Measurements from ENCODE around the gene FLG2. TPM values are rescaled to one million over a fixed set of nuclear protein-coding genes. Genes with fewer than 3 reads are reported as not detected.

FLG2 gene
- total RNA-seq, 1 experiment from 2014 or later = not detected

DNA sequence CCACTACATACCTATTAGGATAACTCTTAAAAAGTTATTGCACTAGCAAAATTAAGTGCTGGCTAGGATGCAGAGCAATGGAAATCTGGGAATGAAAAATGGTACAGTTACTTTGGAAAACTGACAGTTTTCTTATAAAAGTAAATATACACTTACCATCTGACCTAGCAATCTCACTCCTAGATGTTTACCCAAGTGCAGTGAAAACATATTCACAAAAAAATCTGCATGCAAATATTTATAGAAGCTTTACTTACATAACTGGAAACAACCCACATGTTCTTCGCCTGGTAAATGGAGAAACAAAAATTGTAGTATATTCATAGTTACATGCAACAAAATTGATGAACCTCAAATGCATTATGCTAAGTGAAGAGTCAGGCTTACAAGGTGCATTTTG lies 12.9 kb upstream of the FLG2 start:
- peaks cover 67% of the 10 kb centered on the region for H3K36me3 Mint-ChIP-seq
- ATAC-seq (no peak), DNase-seq (ENCODE audit: low spot score) (no peak)
- ChIA-PET CTCF (no interaction called here), POLR2A (no interaction called here)
- no peaks in the 10 kb centered on the region for H3K4me1 Mint-ChIP-seq
- no peak for TF ChIP-seq ELF4 (CRISPR knock-in tag; IDR thresholded peaks at IDR 0.05; ENCODE audit: low read depth)
- no peak for TF ChIP-seq JAZF1 (CRISPR knock-in tag; IDR thresholded peaks at IDR 0.05)
- TF ChIP-seq, protein P1, sequence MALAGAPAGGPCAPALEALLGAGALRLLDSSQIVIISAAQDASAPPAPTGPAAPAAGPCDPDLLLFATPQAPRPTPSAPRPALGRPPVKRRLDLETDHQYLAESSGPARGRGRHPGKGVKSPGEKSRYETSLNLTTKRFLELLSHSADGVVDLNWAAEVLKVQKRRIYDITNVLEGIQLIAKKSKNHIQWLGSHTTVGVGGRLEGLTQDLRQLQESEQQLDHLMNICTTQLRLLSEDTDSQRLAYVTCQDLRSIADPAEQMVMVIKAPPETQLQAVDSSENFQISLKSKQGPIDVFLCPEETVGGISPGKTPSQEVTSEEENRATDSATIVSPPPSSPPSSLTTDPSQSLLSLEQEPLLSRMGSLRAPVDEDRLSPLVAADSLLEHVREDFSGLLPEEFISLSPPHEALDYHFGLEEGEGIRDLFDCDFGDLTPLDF (CRISPR knock-in tag; IDR thresholded peaks at IDR 0.05) = no peak
- TF ChIP-seq, protein P2, sequence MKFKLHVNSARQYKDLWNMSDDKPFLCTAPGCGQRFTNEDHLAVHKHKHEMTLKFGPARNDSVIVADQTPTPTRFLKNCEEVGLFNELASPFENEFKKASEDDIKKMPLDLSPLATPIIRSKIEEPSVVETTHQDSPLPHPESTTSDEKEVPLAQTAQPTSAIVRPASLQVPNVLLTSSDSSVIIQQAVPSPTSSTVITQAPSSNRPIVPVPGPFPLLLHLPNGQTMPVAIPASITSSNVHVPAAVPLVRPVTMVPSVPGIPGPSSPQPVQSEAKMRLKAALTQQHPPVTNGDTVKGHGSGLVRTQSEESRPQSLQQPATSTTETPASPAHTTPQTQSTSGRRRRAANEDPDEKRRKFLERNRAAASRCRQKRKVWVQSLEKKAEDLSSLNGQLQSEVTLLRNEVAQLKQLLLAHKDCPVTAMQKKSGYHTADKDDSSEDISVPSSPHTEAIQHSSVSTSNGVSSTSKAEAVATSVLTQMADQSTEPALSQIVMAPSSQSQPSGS (CRISPR knock-in tag; IDR thresholded peaks at IDR 0.05; ENCODE audit: borderline replicate concordance, low read depth) = no peak
- TF ChIP-seq JUN (CRISPR knock-in tag; IDR thresholded peaks at IDR 0.05) = no peak
- no peak for TF ChIP-seq CREB1 (CRISPR knock-in tag; IDR thresholded peaks at IDR 0.05)
- TF ChIP-seq, protein P3, sequence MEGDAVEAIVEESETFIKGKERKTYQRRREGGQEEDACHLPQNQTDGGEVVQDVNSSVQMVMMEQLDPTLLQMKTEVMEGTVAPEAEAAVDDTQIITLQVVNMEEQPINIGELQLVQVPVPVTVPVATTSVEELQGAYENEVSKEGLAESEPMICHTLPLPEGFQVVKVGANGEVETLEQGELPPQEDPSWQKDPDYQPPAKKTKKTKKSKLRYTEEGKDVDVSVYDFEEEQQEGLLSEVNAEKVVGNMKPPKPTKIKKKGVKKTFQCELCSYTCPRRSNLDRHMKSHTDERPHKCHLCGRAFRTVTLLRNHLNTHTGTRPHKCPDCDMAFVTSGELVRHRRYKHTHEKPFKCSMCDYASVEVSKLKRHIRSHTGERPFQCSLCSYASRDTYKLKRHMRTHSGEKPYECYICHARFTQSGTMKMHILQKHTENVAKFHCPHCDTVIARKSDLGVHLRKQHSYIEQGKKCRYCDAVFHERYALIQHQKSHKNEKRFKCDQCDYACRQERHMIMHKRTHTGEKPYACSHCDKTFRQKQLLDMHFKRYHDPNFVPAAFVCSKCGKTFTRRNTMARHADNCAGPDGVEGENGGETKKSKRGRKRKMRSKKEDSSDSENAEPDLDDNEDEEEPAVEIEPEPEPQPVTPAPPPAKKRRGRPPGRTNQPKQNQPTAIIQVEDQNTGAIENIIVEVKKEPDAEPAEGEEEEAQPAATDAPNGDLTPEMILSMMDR (IDR thresholded peaks at IDR 0.05) = no peak
- no peak for TF ChIP-seq ZNF263 (CRISPR knock-in tag; IDR thresholded peaks at IDR 0.05; ENCODE audit: low read depth)
- TF ChIP-seq, protein P4, sequence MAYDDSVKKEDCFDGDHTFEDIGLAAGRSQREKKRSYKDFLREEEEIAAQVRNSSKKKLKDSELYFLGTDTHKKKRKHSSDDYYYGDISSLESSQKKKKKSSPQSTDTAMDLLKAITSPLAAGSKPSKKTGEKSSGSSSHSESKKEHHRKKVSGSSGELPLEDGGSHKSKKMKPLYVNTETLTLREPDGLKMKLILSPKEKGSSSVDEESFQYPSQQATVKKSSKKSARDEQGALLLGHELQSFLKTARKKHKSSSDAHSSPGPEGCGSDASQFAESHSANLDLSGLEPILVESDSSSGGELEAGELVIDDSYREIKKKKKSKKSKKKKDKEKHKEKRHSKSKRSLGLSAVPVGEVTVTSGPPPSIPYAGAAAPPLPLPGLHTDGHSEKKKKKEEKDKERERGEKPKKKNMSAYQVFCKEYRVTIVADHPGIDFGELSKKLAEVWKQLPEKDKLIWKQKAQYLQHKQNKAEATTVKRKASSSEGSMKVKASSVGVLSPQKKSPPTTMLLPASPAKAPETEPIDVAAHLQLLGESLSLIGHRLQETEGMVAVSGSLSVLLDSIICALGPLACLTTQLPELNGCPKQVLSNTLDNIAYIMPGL (CRISPR knock-in tag; IDR thresholded peaks at IDR 0.05) = no peak
- TF ChIP-seq OVOL2 (CRISPR knock-in tag; IDR thresholded peaks at IDR 0.05; ENCODE audit: borderline replicate concordance) = no peak
- no peak for TF ChIP-seq TEAD4 (CRISPR knock-in tag; IDR thresholded peaks at IDR 0.05)
- TF ChIP-seq ZNF671 (CRISPR knock-in tag; IDR thresholded peaks at IDR 0.05) = no peak
- TF ChIP-seq, protein P5, sequence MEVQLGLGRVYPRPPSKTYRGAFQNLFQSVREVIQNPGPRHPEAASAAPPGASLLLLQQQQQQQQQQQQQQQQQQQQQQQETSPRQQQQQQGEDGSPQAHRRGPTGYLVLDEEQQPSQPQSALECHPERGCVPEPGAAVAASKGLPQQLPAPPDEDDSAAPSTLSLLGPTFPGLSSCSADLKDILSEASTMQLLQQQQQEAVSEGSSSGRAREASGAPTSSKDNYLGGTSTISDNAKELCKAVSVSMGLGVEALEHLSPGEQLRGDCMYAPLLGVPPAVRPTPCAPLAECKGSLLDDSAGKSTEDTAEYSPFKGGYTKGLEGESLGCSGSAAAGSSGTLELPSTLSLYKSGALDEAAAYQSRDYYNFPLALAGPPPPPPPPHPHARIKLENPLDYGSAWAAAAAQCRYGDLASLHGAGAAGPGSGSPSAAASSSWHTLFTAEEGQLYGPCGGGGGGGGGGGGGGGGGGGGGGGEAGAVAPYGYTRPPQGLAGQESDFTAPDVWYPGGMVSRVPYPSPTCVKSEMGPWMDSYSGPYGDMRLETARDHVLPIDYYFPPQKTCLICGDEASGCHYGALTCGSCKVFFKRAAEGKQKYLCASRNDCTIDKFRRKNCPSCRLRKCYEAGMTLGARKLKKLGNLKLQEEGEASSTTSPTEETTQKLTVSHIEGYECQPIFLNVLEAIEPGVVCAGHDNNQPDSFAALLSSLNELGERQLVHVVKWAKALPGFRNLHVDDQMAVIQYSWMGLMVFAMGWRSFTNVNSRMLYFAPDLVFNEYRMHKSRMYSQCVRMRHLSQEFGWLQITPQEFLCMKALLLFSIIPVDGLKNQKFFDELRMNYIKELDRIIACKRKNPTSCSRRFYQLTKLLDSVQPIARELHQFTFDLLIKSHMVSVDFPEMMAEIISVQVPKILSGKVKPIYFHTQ (CRISPR knock-in tag; IDR thresholded peaks at IDR 0.05) = no peak
- no peak for TF ChIP-seq ZNF121 (CRISPR knock-in tag; IDR thresholded peaks at IDR 0.05)
- TF ChIP-seq ATF1 (CRISPR knock-in tag; IDR thresholded peaks at IDR 0.05) = no peak
- no peak for TF ChIP-seq GTF2I (CRISPR knock-in tag; conservative IDR thresholded peaks at IDR 0.05)
- no peak overlapping the region for H3K27ac Mint-ChIP-seq
- H3K4me3 Mint-ChIP-seq = no peak overlapping the region
- H3K9me3 Mint-ChIP-seq = peaks cover 95% of the 10 kb centered on the region
- H3K27me3 Mint-ChIP-seq (ENCODE audit: low read depth) = peaks cover 5% of the 10 kb centered on the region

DNA sequence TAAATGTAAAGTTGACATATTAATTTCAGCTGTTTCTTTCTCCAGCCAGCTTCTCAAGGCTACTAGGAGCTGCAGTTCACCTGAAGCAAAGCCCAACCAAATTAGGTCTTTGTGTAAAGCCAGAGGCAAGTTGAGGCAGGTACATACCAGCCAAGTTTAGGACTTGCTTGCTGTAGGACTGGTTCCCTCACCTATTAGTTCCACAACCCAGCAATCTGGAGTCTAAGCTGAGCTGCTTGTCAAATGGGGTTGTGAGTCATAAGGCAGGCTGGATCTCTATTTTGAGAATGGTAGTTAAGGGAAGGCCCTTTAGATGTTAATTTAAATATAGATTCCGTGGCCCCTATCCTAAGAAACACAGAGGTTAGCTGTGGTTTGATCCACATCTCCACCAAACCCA lies 7.6 kb upstream of the FLG2 start:
- ChIA-PET POLR2A (no interaction called here), CTCF (no interaction called here)
- H3K27ac Mint-ChIP-seq = no peak overlapping the region
- ATAC-seq (no peak), DNase-seq (ENCODE audit: low spot score) (no peak)
- H3K9me3 Mint-ChIP-seq = peaks cover 93% of the 10 kb centered on the region
- H3K36me3 Mint-ChIP-seq = peaks cover 68% of the 10 kb centered on the region
- H3K4me1 Mint-ChIP-seq = no peaks in the 10 kb centered on the region
- peaks cover 4% of the 10 kb centered on the region; the same call in 1 of the 2 replicates for H3K27me3 Mint-ChIP-seq (ENCODE audit: low read depth)
- H3K4me3 Mint-ChIP-seq = no peak overlapping the region
- TF ChIP-seq, protein P6, sequence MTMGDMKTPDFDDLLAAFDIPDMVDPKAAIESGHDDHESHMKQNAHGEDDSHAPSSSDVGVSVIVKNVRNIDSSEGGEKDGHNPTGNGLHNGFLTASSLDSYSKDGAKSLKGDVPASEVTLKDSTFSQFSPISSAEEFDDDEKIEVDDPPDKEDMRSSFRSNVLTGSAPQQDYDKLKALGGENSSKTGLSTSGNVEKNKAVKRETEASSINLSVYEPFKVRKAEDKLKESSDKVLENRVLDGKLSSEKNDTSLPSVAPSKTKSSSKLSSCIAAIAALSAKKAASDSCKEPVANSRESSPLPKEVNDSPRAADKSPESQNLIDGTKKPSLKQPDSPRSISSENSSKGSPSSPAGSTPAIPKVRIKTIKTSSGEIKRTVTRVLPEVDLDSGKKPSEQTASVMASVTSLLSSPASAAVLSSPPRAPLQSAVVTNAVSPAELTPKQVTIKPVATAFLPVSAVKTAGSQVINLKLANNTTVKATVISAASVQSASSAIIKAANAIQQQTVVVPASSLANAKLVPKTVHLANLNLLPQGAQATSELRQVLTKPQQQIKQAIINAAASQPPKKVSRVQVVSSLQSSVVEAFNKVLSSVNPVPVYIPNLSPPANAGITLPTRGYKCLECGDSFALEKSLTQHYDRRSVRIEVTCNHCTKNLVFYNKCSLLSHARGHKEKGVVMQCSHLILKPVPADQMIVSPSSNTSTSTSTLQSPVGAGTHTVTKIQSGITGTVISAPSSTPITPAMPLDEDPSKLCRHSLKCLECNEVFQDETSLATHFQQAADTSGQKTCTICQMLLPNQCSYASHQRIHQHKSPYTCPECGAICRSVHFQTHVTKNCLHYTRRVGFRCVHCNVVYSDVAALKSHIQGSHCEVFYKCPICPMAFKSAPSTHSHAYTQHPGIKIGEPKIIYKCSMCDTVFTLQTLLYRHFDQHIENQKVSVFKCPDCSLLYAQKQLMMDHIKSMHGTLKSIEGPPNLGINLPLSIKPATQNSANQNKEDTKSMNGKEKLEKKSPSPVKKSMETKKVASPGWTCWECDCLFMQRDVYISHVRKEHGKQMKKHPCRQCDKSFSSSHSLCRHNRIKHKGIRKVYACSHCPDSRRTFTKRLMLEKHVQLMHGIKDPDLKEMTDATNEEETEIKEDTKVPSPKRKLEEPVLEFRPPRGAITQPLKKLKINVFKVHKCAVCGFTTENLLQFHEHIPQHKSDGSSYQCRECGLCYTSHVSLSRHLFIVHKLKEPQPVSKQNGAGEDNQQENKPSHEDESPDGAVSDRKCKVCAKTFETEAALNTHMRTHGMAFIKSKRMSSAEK (CRISPR knock-in tag; IDR thresholded peaks at IDR 0.05; ENCODE audit: borderline replicate concordance) = no peak
- TF ChIP-seq NR1H2 (CRISPR knock-in tag; IDR thresholded peaks at IDR 0.05) (no peak), ZNF263 (CRISPR knock-in tag; IDR thresholded peaks at IDR 0.05; ENCODE audit: low read depth) (no peak), ZNF232 (CRISPR knock-in tag; IDR thresholded peaks at IDR 0.05) (no peak)
- TF ChIP-seq, protein P7, sequence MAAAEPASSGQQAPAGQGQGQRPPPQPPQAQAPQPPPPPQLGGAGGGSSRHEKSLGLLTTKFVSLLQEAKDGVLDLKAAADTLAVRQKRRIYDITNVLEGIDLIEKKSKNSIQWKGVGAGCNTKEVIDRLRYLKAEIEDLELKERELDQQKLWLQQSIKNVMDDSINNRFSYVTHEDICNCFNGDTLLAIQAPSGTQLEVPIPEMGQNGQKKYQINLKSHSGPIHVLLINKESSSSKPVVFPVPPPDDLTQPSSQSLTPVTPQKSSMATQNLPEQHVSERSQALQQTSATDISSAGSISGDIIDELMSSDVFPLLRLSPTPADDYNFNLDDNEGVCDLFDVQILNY (CRISPR knock-in tag; IDR thresholded peaks at IDR 0.05) = no peak
- TF ChIP-seq, protein P8, sequence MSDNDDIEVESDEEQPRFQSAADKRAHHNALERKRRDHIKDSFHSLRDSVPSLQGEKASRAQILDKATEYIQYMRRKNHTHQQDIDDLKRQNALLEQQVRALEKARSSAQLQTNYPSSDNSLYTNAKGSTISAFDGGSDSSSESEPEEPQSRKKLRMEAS (CRISPR knock-in tag; IDR thresholded peaks at IDR 0.05) = no peak
